ENCODE measurements around the gene EIF2A. TPM values are rescaled to one million over a fixed set of nuclear protein-coding genes. Genes with fewer than 3 reads are reported as not detected.
"Not testable (repeated sequence)": the region's sequence is repeated elsewhere in the genome, so short reads cannot be mapped to it uniquely, and the experiment has no call there.

EIF2A gene
- polyA plus RNA-seq, 3 donors, result 48.5 to 88.7 (median 50.8) TPM

GRCh38 chr3:150599611-150600297, 53.2 kb downstream of the EIF2A start:
- Histone ChIP-seq H3K4me2 (replicated peaks; ENCODE audit: extremely low read depth, low read length, poor library complexity, severe bottlenecking) (no peak overlapping the region), H3K36me3 (replicated peaks in 1 of 2; ENCODE audit: control insufficient read depth in 1 of 2, insufficient read depth in 2 of 2, low read length in 2 of 2) (no peaks in the 10 kb centered on the region), H3K79me2 (ENCODE audit: insufficient read depth, low read length) (peaks cover 22% of the 10 kb centered on the region), H3K27me3 (ENCODE audit: control insufficient read depth in 2 of 2, insufficient read depth in 2 of 2, low read length in 2 of 2) (no peaks in the 10 kb centered on the region), H3K9me3 (replicated peaks in 1 of 2; ENCODE audit: control insufficient read depth in 1 of 2, insufficient read depth in 1 of 2, low read length in 2 of 2) (no peaks in the 10 kb centered on the region), H3K4me3 (replicated peaks in 1 of 3; ENCODE audit: low read depth in 2 of 3, low read length in 3 of 3) (no peak overlapping the region), H3K27ac (ENCODE audit: low read depth in 1 of 2, low read length in 2 of 2) (no peak overlapping the region), H3K9ac (ENCODE audit: insufficient read depth, low read length, poor library complexity, severe bottlenecking) (no peak overlapping the region), H4K20me1 (ENCODE audit: insufficient read depth, low read length) (peaks cover 5% of the 10 kb centered on the region), H2AFZ (ENCODE audit: insufficient read depth, low read depth, low read length, poor library complexity, severe bottlenecking) (no peak overlapping the region), H3K4me1 (ENCODE audit: control insufficient read depth in 1 of 2, insufficient read depth in 2 of 2, low read length in 2 of 2) (peaks cover 16 to 18% of the 10 kb centered on the region in 2 donors)
- H3K4me1 Mint-ChIP-seq, result peaks cover 17% of the 10 kb centered on the region
- peak; percentile 17 to 75 (median 26) for DNase-seq
- no peaks in the 10 kb centered on the region for H3K9me3 Mint-ChIP-seq
- intact Hi-C loops (cut with micrococcal nuclease), result loop anchor here (5.0 to 10.0 kb wide), 3 partner anchors 52 to 195 kb away; partner anchors contain the start of genes SIAH2 (in 2 of the 2), EIF2A (in 1 of the 2), SERP1 (in 1 of the 2) and TSC22D2 (in 1 of the 2)
- TF ChIP-seq CTCF (IDR thresholded peaks at IDR 0.05), result no peak
- H3K27ac Mint-ChIP-seq, result peak overlapping the region in 1 of 7 donors; percentile 51
- no peaks in the 10 kb centered on the region for H3K36me3 Mint-ChIP-seq
- no peak overlapping the region for H3K4me3 Mint-ChIP-seq
- H3K27me3 Mint-ChIP-seq (ENCODE audit: low read depth in 3 of 3), result peaks cover 0 to 4% (median 1%) of the 10 kb centered on the region in 3 donors
- WGBS (ENCODE audit: insufficient coverage), result 100% methylated on average over 1 of the region's 4 CpGs

GRCh38 chr3:150600647-150601530, 54.3 kb downstream of the EIF2A start:
- not testable (repeated sequence) for H3K36me3 Mint-ChIP-seq; DNase-seq; H3K9me3 Mint-ChIP-seq; H3K27me3 ChIP-seq (ENCODE audit: control insufficient read depth in 2 of 2, insufficient read depth in 2 of 2, low read length in 2 of 2); H3K36me3 ChIP-seq (replicated peaks in 1 of 2; ENCODE audit: control insufficient read depth in 1 of 2, insufficient read depth in 2 of 2, low read length in 2 of 2); H3K27me3 Mint-ChIP-seq (ENCODE audit: low read depth in 3 of 3); H3K9me3 ChIP-seq (replicated peaks in 1 of 2; ENCODE audit: control insufficient read depth in 1 of 2, insufficient read depth in 1 of 2, low read length in 2 of 2); H3K9ac ChIP-seq (ENCODE audit: insufficient read depth, low read length, poor library complexity, severe bottlenecking); H2AFZ ChIP-seq (ENCODE audit: insufficient read depth, low read depth, low read length, poor library complexity, severe bottlenecking); H3K4me2 ChIP-seq (replicated peaks; ENCODE audit: extremely low read depth, low read length, poor library complexity, severe bottlenecking); H3K4me3 Mint-ChIP-seq; H3K27ac ChIP-seq (ENCODE audit: low read depth in 1 of 2, low read length in 2 of 2); H3K4me3 ChIP-seq (replicated peaks in 1 of 3; ENCODE audit: low read depth in 2 of 3, low read length in 3 of 3)
- Histone ChIP-seq H3K79me2 (ENCODE audit: insufficient read depth, low read length) (peaks cover 34% of the 10 kb centered on the region), H4K20me1 (ENCODE audit: insufficient read depth, low read length) (peaks cover 13% of the 10 kb centered on the region), H3K4me1 (ENCODE audit: control insufficient read depth in 1 of 2, insufficient read depth in 2 of 2, low read length in 2 of 2) (peaks cover 18 to 29% of the 10 kb centered on the region in 2 donors)
- WGBS (ENCODE audit: insufficient coverage), result 77% methylated on average over 3 of the region's 13 CpGs
- intact Hi-C loops (cut with micrococcal nuclease), result loop anchor here (5.0 to 10.0 kb wide), 3 partner anchors 54 to 196 kb away; partner anchors contain the start of genes SIAH2 (in 2 of the 2), EIF2A (in 1 of the 2), SERP1 (in 1 of the 2) and TSC22D2 (in 1 of the 2)
- H3K4me1 Mint-ChIP-seq, result peaks cover 28% of the 10 kb centered on the region
- H3K27ac Mint-ChIP-seq, result peak overlapping the region in 1 of 7 donors; percentile 52
